ENCODE data around the gene DUSP12. TPM values are rescaled to one million over a fixed set of nuclear protein-coding genes. Genes with fewer than 3 reads are reported as not detected.

DUSP12 gene
- total and polyA plus RNA-seq, 9 of the 15 experiments (the other 6 are each of a cell fraction or from before 2014, with no cell fraction given) = 10.4 to 81.4 (median 43.6) TPM

GRCh38 chr1:161749509-161750407 is at the start of gene DUSP12 (continued):
- no peak for TF ChIP-seq HEY1 (CRISPR knock-in tag; IDR thresholded peaks at IDR 0.05; ENCODE audit: borderline replicate concordance)
- TF ChIP-seq TRIM24 (IDR thresholded peaks at IDR 0.05) = 0 out of 4 replicates have a peak, but pooled peaks of 1 of the 2 experiments have one; percentile 9
- TF ChIP-seq TEAD2 (tag; IDR thresholded peaks at IDR 0.05) = no peak
- no peak for TF ChIP-seq ZNF318 (IDR thresholded peaks at IDR 0.05; ENCODE audit: borderline replicate concordance in 1 of 2, low read depth in 1 of 2)
- TF ChIP-seq STAT5B (CRISPR knock-in tag; IDR thresholded peaks at IDR 0.05) = no peak
- TF ChIP-seq ZBTB1 (CRISPR knock-in tag; IDR thresholded peaks at IDR 0.05; ENCODE audit: borderline replicate concordance, low read depth) = no peak; the same call in 1 of the 2 replicates
- TF ChIP-seq ZNF140 (CRISPR knock-in tag; IDR thresholded peaks at IDR 0.05) = no peak
